WTC11 (cell line): Measurements from ENCODE around the gene TMA16. TPM values are rescaled to one million over a fixed set of nuclear protein-coding genes. Genes with fewer than 3 reads are reported as not detected.
"Not testable (repeated sequence)": the region's sequence is repeated elsewhere in the genome, so short reads cannot be mapped to it uniquely, and the experiment has no call there.

Source experiments
- ATAC-seq: fragments of 200-7000 bp; cut with Tn5 transposase; 2 replicates; pipeline ENCODE4 v1.10.0; 2021; ENCODE audit warnings: mild to moderate bottlenecking, moderate library complexity
- CTCF ChIA-PET: fragments of 300-600 bp; sonication (Branson Sonifier 250); formaldehyde crosslinking; loops from one replicate; lab custom pipeline; 2021; ENCODE audit warnings: antibody characterized with exemption; lab: Charles Lee
- POLR2A ChIA-PET: fragments of 350-600 bp; sonication (Branson Sonifier 250); formaldehyde crosslinking; loops from one replicate; lab custom pipeline; 2021; ENCODE audit warnings: antibody characterized with exemption; lab: Charles Lee
- DNase-seq: peaks from one replicate; pipeline ENCODE4 v3.0.0; 2021; ENCODE audit warnings: low spot score
- H3K27ac Mint-ChIP-seq: 2 replicates; pipeline ENCODE4 v1.8.0; 2021; ENCODE audit warnings: mixed read lengths
- H3K27me3 Mint-ChIP-seq: 2 replicates; pipeline ENCODE4 v1.8.0; 2021; ENCODE audit warnings: low read depth, mild to moderate bottlenecking, moderate library complexity, mixed read lengths
- H3K36me3 Mint-ChIP-seq: 2 replicates; pipeline ENCODE4 v1.8.0; 2021; ENCODE audit warnings: mixed read lengths
- H3K4me1 Mint-ChIP-seq: 2 replicates; pipeline ENCODE4 v1.8.0; 2022; ENCODE audit warnings: mixed read lengths
- H3K4me3 Mint-ChIP-seq: 2 replicates; pipeline ENCODE4 v1.8.0; 2021; ENCODE audit warnings: mild to moderate bottlenecking, moderate library complexity, mixed read lengths
- H3K9me3 Mint-ChIP-seq: 2 replicates; pipeline ENCODE4 v1.8.0; 2021; ENCODE audit warnings: mixed read lengths
- NFYB ChIP-seq: sonication (generic); formaldehyde crosslinking; conservative IDR thresholded peaks from 2 replicates; pipeline ENCODE4 v1.8.0; 2022; ENCODE audit warnings: low read depth, missing genetic modification reagents
- SMAD3 ChIP-seq: sonication (generic); formaldehyde crosslinking; IDR thresholded peaks from 2 replicates; pipeline ENCODE4 v1.8.0; 2022; ENCODE audit warnings: missing genetic modification reagents, mild to moderate bottlenecking, borderline replicate concordance
- TEAD4 ChIP-seq: sonication (generic); formaldehyde crosslinking; IDR thresholded peaks from 2 replicates; pipeline ENCODE4 v1.8.0; 2022; ENCODE audit warnings: mild to moderate bottlenecking, missing genetic modification reagents
- ZNF317 ChIP-seq: sonication (generic); formaldehyde crosslinking; IDR thresholded peaks from 2 replicates; pipeline ENCODE4 v1.8.1; 2023; ENCODE audit warnings: low read depth, mild to moderate bottlenecking, moderate library complexity, missing genetic modification reagents, borderline replicate concordance
- ZNF423 ChIP-seq: fragments of 250-450 bp; sonication (Bioruptor Pico); IDR thresholded peaks from 2 replicates; pipeline ENCODE4 v2.1.2; 2022; ENCODE audit warnings: mild to moderate bottlenecking, moderate library complexity
- ZNF671 ChIP-seq: fragments of 250-450 bp; sonication (Bioruptor Pico); IDR thresholded peaks from 2 replicates; pipeline ENCODE4 v1.8.0; 2021; ENCODE audit warnings: mild to moderate bottlenecking
- total RNA-seq: library from RNA; stranded (reverse); gene quantifications from 3 replicates; pipeline ENCODE4 v1.2.3, GENCODE V29; 2021
- TF ChIP-seq, protein P1 (sequence below): sonication (generic); formaldehyde crosslinking; IDR thresholded peaks from 2 replicates; pipeline ENCODE4 v1.8.1; 2022; ENCODE audit warnings: low read depth, mild to moderate bottlenecking, moderate library complexity, missing genetic modification reagents, borderline replicate concordance
- TF ChIP-seq, protein P2 (sequence below): sonication (generic); formaldehyde crosslinking; IDR thresholded peaks from 2 replicates; pipeline ENCODE4 v1.8.1; 2023; ENCODE audit warnings: mild to moderate bottlenecking, missing genetic modification reagents, moderate library complexity
- TF ChIP-seq, protein P3 (sequence below): sonication (generic); formaldehyde crosslinking; IDR thresholded peaks from 2 replicates; pipeline ENCODE4 v1.8.0; 2022; ENCODE audit warnings: mild to moderate bottlenecking, missing genetic modification reagents
- TF ChIP-seq, protein P4 (sequence below): sonication (generic); formaldehyde crosslinking; IDR thresholded peaks from 2 replicates; pipeline ENCODE4 v1.8.0; 2022; ENCODE audit warnings: missing genetic modification reagents
- TF ChIP-seq, protein P5 (sequence below): sonication (generic); formaldehyde crosslinking; IDR thresholded peaks from 2 replicates; pipeline ENCODE4 v1.8.0; 2022; ENCODE audit warnings: mild to moderate bottlenecking, missing genetic modification reagents
- TF ChIP-seq, protein P6 (sequence below): fragments of 200-600 bp; IDR thresholded peaks from 2 replicates; pipeline ENCODE4 v1.8.0; 2022; ENCODE audit warnings: antibody characterized with exemption
- TF ChIP-seq, protein P7 (sequence below): fragments of 250-450 bp; sonication (Bioruptor Pico); IDR thresholded peaks from 2 replicates; pipeline ENCODE4 v2.1.2; 2022; ENCODE audit warnings: mild to moderate bottlenecking, moderate library complexity
- TF ChIP-seq, protein P8 (sequence below): sonication (generic); formaldehyde crosslinking; IDR thresholded peaks from 2 replicates; pipeline ENCODE4 v1.8.0; 2022; ENCODE audit warnings: mild to moderate bottlenecking, missing genetic modification reagents

TMA16 gene
- total RNA-seq, 1 experiment from 2014 or later: 63.7 TPM

DNA sequence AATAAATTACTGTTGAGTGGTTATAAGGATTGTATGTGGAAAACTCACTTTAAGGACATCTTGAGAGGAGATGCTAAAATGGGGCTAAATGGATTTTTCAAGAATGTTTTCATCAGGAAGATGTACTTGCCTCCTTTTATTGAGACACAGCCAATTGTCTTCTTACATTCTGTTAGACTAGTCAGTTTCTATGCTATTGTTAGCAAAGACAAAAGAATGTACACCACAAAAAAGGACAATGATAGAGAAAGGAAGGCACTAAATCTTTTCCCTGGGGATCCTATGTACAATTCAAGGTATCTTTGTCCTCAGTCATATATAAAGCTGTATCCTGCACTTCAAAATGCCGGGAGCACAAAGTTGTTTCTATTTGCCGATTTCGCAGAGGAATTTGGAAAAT, 42.6 kb downstream of the TMA16 start:
- no peak overlapping the region for H3K4me3 Mint-ChIP-seq
- H3K27ac Mint-ChIP-seq: no peak overlapping the region; the same call in 1 of the 2 replicates
- DNase-seq (no peak), ATAC-seq (no peak)
- CTCF ChIA-PET: interaction anchor here (0.6 to 0.9 kb wide), 2 partner anchors 13 kb away, joined by 3 to 4 read pairs; no protein-coding TSS in a partner anchor
- H3K4me1 Mint-ChIP-seq: peaks cover 14% of the 10 kb centered on the region
- POLR2A ChIA-PET: no interaction called here
- H3K9me3 Mint-ChIP-seq: no peaks in the 10 kb centered on the region
- H3K27me3 Mint-ChIP-seq: no peaks in the 10 kb centered on the region
- H3K36me3 Mint-ChIP-seq: 0 out of 2 replicates have a peak, but pooled peaks cover under 1% of the 10 kb centered on the region
- TF ChIP-seq, protein P1, sequence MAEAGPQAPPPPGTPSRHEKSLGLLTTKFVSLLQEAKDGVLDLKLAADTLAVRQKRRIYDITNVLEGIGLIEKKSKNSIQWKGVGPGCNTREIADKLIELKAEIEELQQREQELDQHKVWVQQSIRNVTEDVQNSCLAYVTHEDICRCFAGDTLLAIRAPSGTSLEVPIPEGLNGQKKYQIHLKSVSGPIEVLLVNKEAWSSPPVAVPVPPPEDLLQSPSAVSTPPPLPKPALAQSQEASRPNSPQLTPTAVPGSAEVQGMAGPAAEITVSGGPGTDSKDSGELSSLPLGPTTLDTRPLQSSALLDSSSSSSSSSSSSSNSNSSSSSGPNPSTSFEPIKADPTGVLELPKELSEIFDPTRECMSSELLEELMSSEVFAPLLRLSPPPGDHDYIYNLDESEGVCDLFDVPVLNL (CRISPR knock-in tag): no peak
- TF ChIP-seq TEAD4 (no peak), ZNF317 (CRISPR knock-in tag) (no peak), ZNF423 (CRISPR knock-in tag) (no peak), SMAD3 (CRISPR knock-in tag) (no peak)

DNA sequence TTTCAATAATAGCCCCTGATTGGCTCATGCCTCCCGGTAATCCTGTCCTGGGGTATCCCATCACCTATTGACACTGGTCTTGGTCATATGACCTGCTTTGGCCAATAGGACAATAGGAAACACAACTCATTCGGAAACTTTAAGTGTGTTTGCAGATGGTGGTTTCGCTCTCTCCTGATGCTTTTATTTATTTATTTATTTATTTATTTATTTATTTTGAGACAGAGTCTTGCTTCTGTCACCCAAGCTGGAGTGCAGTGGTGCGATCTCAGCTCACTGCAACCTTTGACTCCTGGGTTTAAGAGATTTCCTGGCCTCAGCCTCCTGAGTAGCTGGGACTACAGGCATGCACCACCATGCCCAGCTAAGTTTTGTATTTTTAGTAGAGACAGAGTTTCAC, 44.3 kb downstream of the TMA16 start:
- not testable (repeated sequence) for ATAC-seq, H3K36me3 Mint-ChIP-seq, H3K27ac Mint-ChIP-seq, H3K9me3 Mint-ChIP-seq, H3K27me3 Mint-ChIP-seq, H3K4me3 Mint-ChIP-seq, DNase-seq
- POLR2A ChIA-PET: interaction anchor here (1.8 kb wide), 1 partner anchor 45 kb away, joined by 6 read pairs; the partner anchor contains the start of gene TMA16
- H3K4me1 Mint-ChIP-seq: peaks cover 14% of the 10 kb centered on the region
- CTCF ChIA-PET: interaction anchor here (1.7 kb wide), 1 partner anchor 12 kb away, joined by 4 read pairs; no protein-coding TSS in a partner anchor
- TF ChIP-seq, protein P2, sequence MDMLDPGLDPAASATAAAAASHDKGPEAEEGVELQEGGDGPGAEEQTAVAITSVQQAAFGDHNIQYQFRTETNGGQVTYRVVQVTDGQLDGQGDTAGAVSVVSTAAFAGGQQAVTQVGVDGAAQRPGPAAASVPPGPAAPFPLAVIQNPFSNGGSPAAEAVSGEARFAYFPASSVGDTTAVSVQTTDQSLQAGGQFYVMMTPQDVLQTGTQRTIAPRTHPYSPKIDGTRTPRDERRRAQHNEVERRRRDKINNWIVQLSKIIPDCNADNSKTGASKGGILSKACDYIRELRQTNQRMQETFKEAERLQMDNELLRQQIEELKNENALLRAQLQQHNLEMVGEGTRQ (CRISPR knock-in tag): peak; percentile 43

DNA sequence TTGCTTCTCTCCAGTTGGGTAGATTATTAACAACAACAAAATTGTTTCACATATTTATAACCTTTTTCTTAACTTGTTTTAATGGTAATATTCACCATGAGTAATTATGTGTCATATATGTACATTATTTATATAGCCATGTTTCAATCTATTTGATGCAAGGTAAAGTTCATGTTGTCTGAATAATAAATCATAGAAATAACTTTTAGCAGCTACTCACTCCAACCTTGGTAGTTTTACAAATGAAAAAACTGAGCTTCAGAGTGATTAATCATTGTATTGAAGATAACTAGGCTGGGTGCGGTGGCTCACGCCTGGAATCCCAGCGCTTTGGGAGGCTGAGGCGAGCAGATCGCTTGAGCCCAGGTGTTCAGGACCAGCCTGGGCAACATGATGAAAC, 46.0 kb downstream of the TMA16 start:
- POLR2A ChIA-PET: no interaction called here

DNA sequence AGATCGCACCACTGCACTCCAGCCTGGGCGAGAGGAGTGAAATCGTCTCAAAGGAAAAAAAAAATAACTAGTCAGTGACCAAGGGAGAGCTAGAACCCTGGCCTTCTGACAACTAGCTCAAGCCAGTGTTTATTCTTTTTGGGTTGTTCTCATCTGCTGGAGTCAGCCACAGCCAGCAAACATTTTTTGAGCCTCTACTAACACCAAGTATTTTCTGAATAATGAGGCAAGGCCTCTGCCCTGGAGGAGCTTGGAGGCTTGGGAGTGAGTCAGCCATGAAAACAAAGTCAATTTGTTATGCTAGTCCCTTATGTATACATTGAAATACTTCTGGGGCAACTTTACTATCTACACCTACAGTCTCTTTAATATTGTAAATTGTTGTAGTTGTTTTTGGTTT, 46.5 kb downstream of the TMA16 start:
- ChIA-PET POLR2A (no interaction called here), CTCF (no interaction called here)
- Mint-ChIP-seq H3K4me1 (peaks cover 14% of the 10 kb centered on the region), H3K9me3 (no peaks in the 10 kb centered on the region), H3K4me3 (no peak overlapping the region), H3K36me3 (no peaks in the 10 kb centered on the region), H3K27ac (no peak overlapping the region), H3K27me3 (no peaks in the 10 kb centered on the region)
- DNase-seq: no peak
- ATAC-seq: no peak
- TF ChIP-seq, protein P3, sequence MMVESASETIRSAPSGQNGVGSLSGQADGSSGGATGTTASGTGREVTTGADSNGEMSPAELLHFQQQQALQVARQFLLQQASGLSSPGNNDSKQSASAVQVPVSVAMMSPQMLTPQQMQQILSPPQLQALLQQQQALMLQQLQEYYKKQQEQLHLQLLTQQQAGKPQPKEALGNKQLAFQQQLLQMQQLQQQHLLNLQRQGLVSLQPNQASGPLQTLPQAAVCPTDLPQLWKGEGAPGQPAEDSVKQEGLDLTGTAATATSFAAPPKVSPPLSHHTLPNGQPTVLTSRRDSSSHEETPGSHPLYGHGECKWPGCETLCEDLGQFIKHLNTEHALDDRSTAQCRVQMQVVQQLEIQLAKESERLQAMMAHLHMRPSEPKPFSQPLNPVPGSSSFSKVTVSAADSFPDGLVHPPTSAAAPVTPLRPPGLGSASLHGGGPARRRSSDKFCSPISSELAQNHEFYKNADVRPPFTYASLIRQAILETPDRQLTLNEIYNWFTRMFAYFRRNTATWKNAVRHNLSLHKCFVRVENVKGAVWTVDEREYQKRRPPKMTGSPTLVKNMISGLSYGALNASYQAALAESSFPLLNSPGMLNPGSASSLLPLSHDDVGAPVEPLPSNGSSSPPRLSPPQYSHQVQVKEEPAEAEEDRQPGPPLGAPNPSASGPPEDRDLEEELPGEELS: no peak
- TF ChIP-seq, protein P4, sequence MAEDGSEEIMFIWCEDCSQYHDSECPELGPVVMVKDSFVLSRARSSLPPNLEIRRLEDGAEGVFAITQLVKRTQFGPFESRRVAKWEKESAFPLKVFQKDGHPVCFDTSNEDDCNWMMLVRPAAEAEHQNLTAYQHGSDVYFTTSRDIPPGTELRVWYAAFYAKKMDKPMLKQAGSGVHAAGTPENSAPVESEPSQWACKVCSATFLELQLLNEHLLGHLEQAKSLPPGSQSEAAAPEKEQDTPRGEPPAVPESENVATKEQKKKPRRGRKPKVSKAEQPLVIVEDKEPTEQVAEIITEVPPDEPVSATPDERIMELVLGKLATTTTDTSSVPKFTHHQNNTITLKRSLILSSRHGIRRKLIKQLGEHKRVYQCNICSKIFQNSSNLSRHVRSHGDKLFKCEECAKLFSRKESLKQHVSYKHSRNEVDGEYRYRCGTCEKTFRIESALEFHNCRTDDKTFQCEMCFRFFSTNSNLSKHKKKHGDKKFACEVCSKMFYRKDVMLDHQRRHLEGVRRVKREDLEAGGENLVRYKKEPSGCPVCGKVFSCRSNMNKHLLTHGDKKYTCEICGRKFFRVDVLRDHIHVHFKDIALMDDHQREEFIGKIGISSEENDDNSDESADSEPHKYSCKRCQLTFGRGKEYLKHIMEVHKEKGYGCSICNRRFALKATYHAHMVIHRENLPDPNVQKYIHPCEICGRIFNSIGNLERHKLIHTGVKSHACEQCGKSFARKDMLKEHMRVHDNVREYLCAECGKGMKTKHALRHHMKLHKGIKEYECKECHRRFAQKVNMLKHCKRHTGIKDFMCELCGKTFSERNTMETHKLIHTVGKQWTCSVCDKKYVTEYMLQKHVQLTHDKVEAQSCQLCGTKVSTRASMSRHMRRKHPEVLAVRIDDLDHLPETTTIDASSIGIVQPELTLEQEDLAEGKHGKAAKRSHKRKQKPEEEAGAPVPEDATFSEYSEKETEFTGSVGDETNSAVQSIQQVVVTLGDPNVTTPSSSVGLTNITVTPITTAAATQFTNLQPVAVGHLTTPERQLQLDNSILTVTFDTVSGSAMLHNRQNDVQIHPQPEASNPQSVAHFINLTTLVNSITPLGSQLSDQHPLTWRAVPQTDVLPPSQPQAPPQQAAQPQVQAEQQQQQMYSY (CRISPR knock-in tag): no peak
- TF ChIP-seq, protein P5, sequence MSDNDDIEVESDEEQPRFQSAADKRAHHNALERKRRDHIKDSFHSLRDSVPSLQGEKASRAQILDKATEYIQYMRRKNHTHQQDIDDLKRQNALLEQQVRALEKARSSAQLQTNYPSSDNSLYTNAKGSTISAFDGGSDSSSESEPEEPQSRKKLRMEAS (CRISPR knock-in tag): no peak
- TF ChIP-seq, protein P6, sequence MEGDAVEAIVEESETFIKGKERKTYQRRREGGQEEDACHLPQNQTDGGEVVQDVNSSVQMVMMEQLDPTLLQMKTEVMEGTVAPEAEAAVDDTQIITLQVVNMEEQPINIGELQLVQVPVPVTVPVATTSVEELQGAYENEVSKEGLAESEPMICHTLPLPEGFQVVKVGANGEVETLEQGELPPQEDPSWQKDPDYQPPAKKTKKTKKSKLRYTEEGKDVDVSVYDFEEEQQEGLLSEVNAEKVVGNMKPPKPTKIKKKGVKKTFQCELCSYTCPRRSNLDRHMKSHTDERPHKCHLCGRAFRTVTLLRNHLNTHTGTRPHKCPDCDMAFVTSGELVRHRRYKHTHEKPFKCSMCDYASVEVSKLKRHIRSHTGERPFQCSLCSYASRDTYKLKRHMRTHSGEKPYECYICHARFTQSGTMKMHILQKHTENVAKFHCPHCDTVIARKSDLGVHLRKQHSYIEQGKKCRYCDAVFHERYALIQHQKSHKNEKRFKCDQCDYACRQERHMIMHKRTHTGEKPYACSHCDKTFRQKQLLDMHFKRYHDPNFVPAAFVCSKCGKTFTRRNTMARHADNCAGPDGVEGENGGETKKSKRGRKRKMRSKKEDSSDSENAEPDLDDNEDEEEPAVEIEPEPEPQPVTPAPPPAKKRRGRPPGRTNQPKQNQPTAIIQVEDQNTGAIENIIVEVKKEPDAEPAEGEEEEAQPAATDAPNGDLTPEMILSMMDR: no peak
- TF ChIP-seq, protein P7, sequence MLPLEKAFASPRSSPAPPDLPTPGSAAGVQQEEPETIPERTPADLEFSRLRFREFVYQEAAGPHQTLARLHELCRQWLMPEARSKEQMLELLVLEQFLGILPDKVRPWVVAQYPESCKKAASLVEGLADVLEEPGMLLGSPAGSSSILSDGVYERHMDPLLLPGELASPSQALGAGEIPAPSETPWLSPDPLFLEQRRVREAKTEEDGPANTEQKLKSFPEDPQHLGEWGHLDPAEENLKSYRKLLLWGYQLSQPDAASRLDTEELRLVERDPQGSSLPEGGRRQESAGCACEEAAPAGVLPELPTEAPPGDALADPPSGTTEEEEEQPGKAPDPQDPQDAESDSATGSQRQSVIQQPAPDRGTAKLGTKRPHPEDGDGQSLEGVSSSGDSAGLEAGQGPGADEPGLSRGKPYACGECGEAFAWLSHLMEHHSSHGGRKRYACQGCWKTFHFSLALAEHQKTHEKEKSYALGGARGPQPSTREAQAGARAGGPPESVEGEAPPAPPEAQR (CRISPR knock-in tag): no peak
- no peak for TF ChIP-seq ZNF671 (CRISPR knock-in tag)
- TF ChIP-seq NFYB (CRISPR knock-in tag): no peak

More for the DNA sequence above, 46.0 kb downstream of the TMA16 start:
- CTCF ChIA-PET: no interaction called here
- Mint-ChIP-seq H3K4me3 (no peak overlapping the region), H3K27ac (no peak overlapping the region), H3K36me3 (no peaks in the 10 kb centered on the region), H3K27me3 (no peaks in the 10 kb centered on the region), H3K4me1 (peaks cover 14% of the 10 kb centered on the region), H3K9me3 (no peaks in the 10 kb centered on the region)
- DNase-seq (no peak), ATAC-seq (no peak)
- TF ChIP-seq, protein P8, sequence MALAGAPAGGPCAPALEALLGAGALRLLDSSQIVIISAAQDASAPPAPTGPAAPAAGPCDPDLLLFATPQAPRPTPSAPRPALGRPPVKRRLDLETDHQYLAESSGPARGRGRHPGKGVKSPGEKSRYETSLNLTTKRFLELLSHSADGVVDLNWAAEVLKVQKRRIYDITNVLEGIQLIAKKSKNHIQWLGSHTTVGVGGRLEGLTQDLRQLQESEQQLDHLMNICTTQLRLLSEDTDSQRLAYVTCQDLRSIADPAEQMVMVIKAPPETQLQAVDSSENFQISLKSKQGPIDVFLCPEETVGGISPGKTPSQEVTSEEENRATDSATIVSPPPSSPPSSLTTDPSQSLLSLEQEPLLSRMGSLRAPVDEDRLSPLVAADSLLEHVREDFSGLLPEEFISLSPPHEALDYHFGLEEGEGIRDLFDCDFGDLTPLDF (CRISPR knock-in tag): no peak
